ENCODE data around the gene FZD2.

The FZD2 gene

GRCh38 chr17:44547625-44548267 is 9.5 kb upstream of the FZD2 start:
- WGBS (ENCODE audit: insufficient coverage), result 100% methylated on average over 1 of the region's 4 CpGs

GRCh38 chr17:44548376-44549230 is 8.7 kb upstream of the FZD2 start:
- ChIA-PET CTCF (no interaction called here), POLR2A (no interaction called here)
- H3K9me3 ChIP-seq (ENCODE audit: control extremely low read depth in 1 of 5, control insufficient read depth in 4 of 5, insufficient read depth in 2 of 5, low read depth in 1 of 5, low read length in 4 of 5), result peaks cover 0 to 2% (median 0%) of the 10 kb centered on the region in 5 experiments
- no peaks in the 10 kb centered on the region for H3K36me3 ChIP-seq (ENCODE audit: control insufficient read depth in 4 of 4, insufficient read depth in 4 of 4, low read length in 3 of 4)
- no peak for DNase-seq
- H3K4me3 ChIP-seq (ENCODE audit: control insufficient read depth in 1 of 7, extremely low read depth in 1 of 7, insufficient read depth in 4 of 7, low read depth in 2 of 7, low read length in 6 of 7), result no peak overlapping the region
- peaks cover 0 to 6% (median 0%) of the 10 kb centered on the region in 5 experiments for H3K27me3 ChIP-seq (replicated peaks in 2 of 5; ENCODE audit: control insufficient read depth in 4 of 5, insufficient read depth in 5 of 5, low read length in 4 of 5)
- H3K27ac ChIP-seq (ENCODE audit: insufficient read depth in 1 of 2, low read depth in 1 of 2, low read length in 2 of 2, poor library complexity in 1 of 2, severe bottlenecking in 2 of 2), result no peak overlapping the region
- 90% methylated on average over 3 of the region's 3 CpGs for WGBS (ENCODE audit: insufficient coverage)
- peaks cover 0 to 21% (median 14%) of the 10 kb centered on the region in 4 experiments for H3K4me1 ChIP-seq (ENCODE audit: control extremely low read depth in 1 of 4, control insufficient read depth in 4 of 4, insufficient read depth in 4 of 4, low read length in 3 of 4)

More at GRCh38 chr17:44547625-44548267, 9.5 kb upstream of the FZD2 start:
- Histone ChIP-seq H3K27ac (ENCODE audit: insufficient read depth in 1 of 2, low read depth in 1 of 2, low read length in 2 of 2, poor library complexity in 1 of 2, severe bottlenecking in 2 of 2) (no peak overlapping the region), H3K4me3 (ENCODE audit: control insufficient read depth in 1 of 7, extremely low read depth in 1 of 7, insufficient read depth in 4 of 7, low read depth in 2 of 7, low read length in 6 of 7) (no peak overlapping the region), H3K27me3 (replicated peaks in 2 of 5; ENCODE audit: control insufficient read depth in 4 of 5, insufficient read depth in 5 of 5, low read length in 4 of 5) (peaks cover 0 to 6% (median 0%) of the 10 kb centered on the region in 5 experiments), H3K36me3 (ENCODE audit: control insufficient read depth in 4 of 4, insufficient read depth in 4 of 4, low read length in 3 of 4) (no peaks in the 10 kb centered on the region), H3K4me1 (ENCODE audit: control extremely low read depth in 1 of 4, control insufficient read depth in 4 of 4, insufficient read depth in 4 of 4, low read length in 3 of 4) (peaks cover 0 to 21% (median 14%) of the 10 kb centered on the region in 4 experiments), H3K9me3 (ENCODE audit: control extremely low read depth in 1 of 5, control insufficient read depth in 4 of 5, insufficient read depth in 2 of 5, low read depth in 1 of 5, low read length in 4 of 5) (peaks cover 0 to 2% (median 0%) of the 10 kb centered on the region in 5 experiments)
- POLR2A ChIA-PET, result interaction anchor here (0.6 kb wide), 1 partner anchor 1123 kb away, joined by 3 read pairs; no protein-coding TSS in a partner anchor
- no peak for DNase-seq
- CTCF ChIA-PET, result interaction anchor here (0.7 to 5.4 kb wide), 3 partner anchors 11 to 24 kb away, joined by 3 to 21 read pairs (median 4); no protein-coding TSS in a partner anchor

- H3K4me3 ChIP-seq (ENCODE audit: control insufficient read depth in 1 of 7, extremely low read depth in 1 of 7, insufficient read depth in 4 of 7, low read depth in 2 of 7, low read length in 6 of 7), result no peak overlapping the region
- H3K27me3 ChIP-seq (replicated peaks in 2 of 5; ENCODE audit: control insufficient read depth in 4 of 5, insufficient read depth in 5 of 5, low read length in 4 of 5), result peaks cover 0 to 12% (median 0%) of the 10 kb centered on the region in 5 experiments
- H3K9me3 ChIP-seq (ENCODE audit: control extremely low read depth in 1 of 5, control insufficient read depth in 4 of 5, insufficient read depth in 2 of 5, low read depth in 1 of 5, low read length in 4 of 5), result peaks cover 0 to 2% (median 0%) of the 10 kb centered on the region in 5 experiments
- no peaks in the 10 kb centered on the region for H3K36me3 ChIP-seq (ENCODE audit: control insufficient read depth in 4 of 4, insufficient read depth in 4 of 4, low read length in 3 of 4)
- DNase-seq, result no peak
- peaks cover 0 to 21% (median 14%) of the 10 kb centered on the region in 4 experiments for H3K4me1 ChIP-seq (ENCODE audit: control extremely low read depth in 1 of 4, control insufficient read depth in 4 of 4, insufficient read depth in 4 of 4, low read length in 3 of 4)
- POLR2A ChIA-PET, result interaction anchor here (1.0 kb wide), 1 partner anchor 19 kb away, joined by 3 read pairs; no protein-coding TSS in a partner anchor
- H3K27ac ChIP-seq (ENCODE audit: insufficient read depth in 1 of 2, low read depth in 1 of 2, low read length in 2 of 2, poor library complexity in 1 of 2, severe bottlenecking in 2 of 2), result no peak overlapping the region
- WGBS (ENCODE audit: insufficient coverage), result 96% methylated on average over 4 of the region's 6 CpGs
- CTCF ChIA-PET, result interaction anchor here (1.2 kb wide), 1 partner anchor 8 kb away, joined by 4 read pairs; no protein-coding TSS in a partner anchor
Measured at GRCh38 chr17:44549686-44550085, 7.6 kb upstream of the FZD2 start.

GRCh38 chr17:44552361-44552760 is 4.9 kb upstream of the FZD2 start:
- POLR2A ChIA-PET, result no interaction called here
- DNase-seq, result no peak
- Histone ChIP-seq H3K4me1 (ENCODE audit: control extremely low read depth in 1 of 4, control insufficient read depth in 4 of 4, insufficient read depth in 4 of 4, low read length in 3 of 4) (peaks cover 0 to 29% (median 21%) of the 10 kb centered on the region in 4 experiments), H3K27ac (ENCODE audit: insufficient read depth in 1 of 2, low read depth in 1 of 2, low read length in 2 of 2, poor library complexity in 1 of 2, severe bottlenecking in 2 of 2) (no peak overlapping the region), H3K36me3 (ENCODE audit: control insufficient read depth in 4 of 4, insufficient read depth in 4 of 4, low read length in 3 of 4) (no peaks in the 10 kb centered on the region), H3K27me3 (replicated peaks in 2 of 5; ENCODE audit: control insufficient read depth in 4 of 5, insufficient read depth in 5 of 5, low read length in 4 of 5) (peaks cover 3 to 38% (median 17%) of the 10 kb centered on the region in 5 experiments), H3K9me3 (ENCODE audit: control extremely low read depth in 1 of 5, control insufficient read depth in 4 of 5, insufficient read depth in 2 of 5, low read depth in 1 of 5, low read length in 4 of 5) (no peaks in the 10 kb centered on the region), H3K4me3 (ENCODE audit: control insufficient read depth in 1 of 7, extremely low read depth in 1 of 7, insufficient read depth in 4 of 7, low read depth in 2 of 7, low read length in 6 of 7) (no peak overlapping the region)
- CTCF ChIA-PET, result no interaction called here
- 96% methylated on average over 8 of the region's 9 CpGs for WGBS (ENCODE audit: insufficient coverage)

- POLR2A ChIA-PET, result no interaction called here
- Histone ChIP-seq H3K4me1 (ENCODE audit: control extremely low read depth in 1 of 4, control insufficient read depth in 4 of 4, insufficient read depth in 4 of 4, low read length in 3 of 4) (peaks cover 0 to 23% (median 22%) of the 10 kb centered on the region in 4 experiments), H3K27me3 (replicated peaks in 2 of 5; ENCODE audit: control insufficient read depth in 4 of 5, insufficient read depth in 5 of 5, low read length in 4 of 5) (peaks cover 7 to 61% (median 33%) of the 10 kb centered on the region in 5 experiments), H3K27ac (ENCODE audit: insufficient read depth in 1 of 2, low read depth in 1 of 2, low read length in 2 of 2, poor library complexity in 1 of 2, severe bottlenecking in 2 of 2) (no peak overlapping the region), H3K36me3 (ENCODE audit: control insufficient read depth in 4 of 4, insufficient read depth in 4 of 4, low read length in 3 of 4) (no peaks in the 10 kb centered on the region), H3K4me3 (ENCODE audit: control insufficient read depth in 1 of 7, extremely low read depth in 1 of 7, insufficient read depth in 4 of 7, low read depth in 2 of 7, low read length in 6 of 7) (no peak overlapping the region), H3K9me3 (ENCODE audit: control extremely low read depth in 1 of 5, control insufficient read depth in 4 of 5, insufficient read depth in 2 of 5, low read depth in 1 of 5, low read length in 4 of 5) (peaks cover 0 to 8% (median 6%) of the 10 kb centered on the region in 5 experiments)
- DNase-seq, result no peak
- CTCF ChIA-PET, result no interaction called here
- WGBS (ENCODE audit: insufficient coverage), result 65% methylated on average over 5 of the region's 5 CpGs
Measured at GRCh38 chr17:44555099-44555498, 2.2 kb upstream of the FZD2 start.

GRCh38 chr17:44556166-44556831 is 985 bp upstream of the FZD2 start:
- DNase-seq, result peak; percentile 23 to 41 (median 33)
- ChIA-PET CTCF (no interaction called here), POLR2A (no interaction called here)
- H3K9me3 ChIP-seq (ENCODE audit: control extremely low read depth in 1 of 5, control insufficient read depth in 4 of 5, insufficient read depth in 2 of 5, low read depth in 1 of 5, low read length in 4 of 5), result peaks cover 0 to 8% (median 6%) of the 10 kb centered on the region in 5 experiments
- H3K27me3 ChIP-seq (replicated peaks in 2 of 5; ENCODE audit: control insufficient read depth in 4 of 5, insufficient read depth in 5 of 5, low read length in 4 of 5), result peaks cover 7 to 71% (median 37%) of the 10 kb centered on the region in 5 experiments
- peaks cover 0 to 23% (median 22%) of the 10 kb centered on the region in 4 experiments for H3K4me1 ChIP-seq (ENCODE audit: control extremely low read depth in 1 of 4, control insufficient read depth in 4 of 4, insufficient read depth in 4 of 4, low read length in 3 of 4)
- WGBS (ENCODE audit: insufficient coverage), result 5% methylated on average over 6 of the region's 28 CpGs
- peak overlapping the region in 1 of 2 experiments; percentile 70 for H3K27ac ChIP-seq (ENCODE audit: insufficient read depth in 1 of 2, low read depth in 1 of 2, low read length in 2 of 2, poor library complexity in 1 of 2, severe bottlenecking in 2 of 2)
- peak overlapping the region; percentile 33 to 81 (median 67) for H3K4me3 ChIP-seq (ENCODE audit: control insufficient read depth in 1 of 7, extremely low read depth in 1 of 7, insufficient read depth in 4 of 7, low read depth in 2 of 7, low read length in 6 of 7)
- H3K36me3 ChIP-seq (ENCODE audit: control insufficient read depth in 4 of 4, insufficient read depth in 4 of 4, low read length in 3 of 4), result no peaks in the 10 kb centered on the region
